Activated gamma-delta T cell (primary cell): ENCODE data around the gene RNF11.

ENCODE experiments used
- DNase-seq: peaks from one replicate; lab custom pipeline; 2025; lab: John Stamatoyannopoulos, UW

The RNF11 gene

GRCh38 chr1:51297401-51298321 lies 61.6 kb downstream of the RNF11 start:
- no peak for DNase-seq

GRCh38 chr1:51298322-51298705 lies 62.2 kb downstream of the RNF11 start:
- no peak for DNase-seq

DNA sequence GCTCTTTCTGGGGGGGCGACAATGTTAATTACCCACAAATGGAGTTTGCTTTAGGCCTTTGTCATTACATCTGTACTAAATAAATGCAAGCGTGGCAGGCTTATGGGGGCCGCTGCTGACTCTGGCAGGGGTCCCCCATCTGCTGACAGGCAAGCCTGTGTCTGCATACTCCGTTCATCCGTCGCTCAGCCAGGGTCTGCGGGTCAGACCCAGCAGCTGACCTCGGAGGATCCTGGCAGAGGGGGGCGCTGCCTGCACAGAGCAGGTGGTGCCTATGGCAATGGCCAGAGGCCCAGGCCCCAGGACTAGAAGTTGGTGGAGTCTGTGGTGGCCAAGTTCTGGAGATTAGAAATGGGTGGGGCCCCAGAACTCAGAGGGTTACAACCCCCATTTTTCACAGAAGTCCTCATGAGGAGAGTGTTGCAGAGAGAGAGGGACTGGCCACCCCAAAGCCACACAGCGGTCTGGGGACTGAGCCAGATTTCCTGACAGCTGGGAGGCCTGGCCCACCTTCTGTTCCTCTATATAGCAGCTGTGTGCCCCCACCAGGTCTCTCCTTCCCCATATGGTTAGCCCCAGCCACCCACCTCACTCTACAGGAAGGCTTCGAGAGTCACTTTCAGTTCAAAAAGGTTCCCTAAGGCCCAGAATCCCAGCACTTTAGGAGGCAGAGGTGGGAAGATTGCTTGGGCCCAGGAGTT lies 63.3 kb downstream of the RNF11 start:
- DNase-seq: no peak

GRCh38 chr1:51299981-51300670 lies 64.1 kb downstream of the RNF11 start:
- no peak for DNase-seq

DNA sequence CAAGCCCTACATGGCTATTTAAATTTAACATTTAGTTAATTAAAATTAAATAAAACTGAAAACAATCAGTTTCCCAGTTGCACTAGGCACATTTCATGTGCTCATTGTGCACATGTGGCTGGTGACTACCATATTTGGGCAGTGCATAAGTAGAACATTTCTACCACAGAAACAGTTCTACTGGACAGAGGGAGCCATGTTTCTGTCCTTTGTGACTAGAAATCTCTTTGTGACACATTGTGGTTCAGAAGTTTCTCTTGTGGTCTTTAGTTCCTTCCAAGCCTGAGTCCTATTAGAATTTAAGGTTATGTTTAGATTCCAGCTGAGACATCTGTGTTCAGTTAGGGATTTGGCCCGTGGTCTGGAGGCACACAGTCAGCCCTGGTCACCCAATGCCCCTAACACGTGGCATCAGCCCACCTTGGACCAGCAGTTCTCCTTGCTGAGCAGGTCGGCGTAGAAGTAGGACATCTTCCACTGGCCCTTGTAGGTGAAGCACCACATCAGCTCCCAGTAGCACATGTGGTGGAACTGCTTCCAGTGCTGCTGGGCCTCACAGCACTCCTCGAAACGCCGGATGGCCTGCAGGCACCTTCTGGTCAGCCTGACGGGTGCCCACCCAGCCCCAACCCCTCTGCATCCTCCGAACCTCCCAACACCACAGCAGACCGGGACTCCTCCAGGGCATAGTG lies 65.2 kb downstream of the RNF11 start:
- DNase-seq: no peak

DNA sequence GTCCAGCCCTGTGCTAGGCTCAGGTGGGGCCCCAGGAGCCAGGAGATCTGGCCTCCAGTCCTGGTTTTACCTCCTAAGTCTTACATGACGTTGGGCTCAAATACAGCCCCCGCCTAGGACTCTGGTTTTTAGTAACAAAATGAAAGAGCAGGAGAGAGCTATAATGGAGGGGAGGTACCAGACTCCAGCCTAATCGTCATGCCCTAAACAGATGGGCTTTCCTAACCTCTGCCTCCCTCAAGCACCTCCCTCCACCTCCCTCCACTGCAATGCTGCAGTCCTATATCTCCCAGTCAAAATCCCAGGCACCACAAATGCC lies 65.7 kb downstream of the RNF11 start:
- no peak for DNase-seq

DNA sequence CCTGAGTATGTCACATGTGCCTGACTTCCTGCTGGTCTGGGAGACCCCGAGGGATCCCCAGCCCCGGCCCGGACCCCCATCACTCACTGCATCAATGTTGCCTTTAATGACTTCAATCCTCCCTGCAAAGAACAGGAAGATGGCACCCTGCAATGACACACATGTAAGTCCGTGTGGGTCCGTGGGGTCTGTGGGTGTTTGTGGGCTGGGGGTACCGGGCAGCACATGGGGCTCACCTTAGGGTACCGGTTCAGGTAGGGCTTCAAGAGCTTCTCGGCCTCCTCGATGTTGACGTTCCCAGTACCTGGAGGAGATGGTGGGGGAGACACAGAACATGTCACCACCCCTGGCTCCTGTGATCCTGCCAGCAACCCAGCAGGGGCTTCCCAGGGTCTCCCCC lies 66.2 kb downstream of the RNF11 start:
- no peak for DNase-seq

- no peak for DNase-seq
Measured at GRCh38 chr1:51302746-51303145, 66.7 kb downstream of the RNF11 start.

GRCh38 chr1:51303315-51303714 lies 67.2 kb downstream of the RNF11 start:
- DNase-seq: no peak

DNA sequence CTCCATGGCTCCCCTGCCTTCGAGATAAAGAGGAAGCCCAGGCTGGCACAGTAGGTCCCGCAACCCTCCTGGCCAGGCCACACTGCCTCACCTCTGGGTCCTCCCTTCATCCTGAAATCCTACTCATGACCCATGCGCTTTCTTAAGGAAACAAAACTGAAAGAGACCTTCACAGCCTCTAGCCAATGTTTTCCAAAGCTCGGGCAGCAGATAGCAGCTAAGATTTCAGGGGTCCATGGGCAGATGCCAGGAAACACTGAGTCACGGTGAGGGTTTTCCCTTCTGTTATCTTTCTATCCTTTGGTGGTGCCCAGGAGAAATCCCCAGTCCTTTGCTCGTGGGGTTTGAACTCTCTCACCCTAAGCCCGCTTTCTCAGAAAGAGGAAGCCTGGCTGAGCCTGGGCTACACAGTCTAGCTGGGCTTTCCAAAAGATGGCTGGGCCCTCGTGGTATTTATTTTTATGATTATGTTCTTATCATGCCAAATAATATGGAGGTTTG lies 67.7 kb downstream of the RNF11 start:
- no peak for DNase-seq

- no peak for DNase-seq
Measured at GRCh38 chr1:51304360-51304759, 68.3 kb downstream of the RNF11 start.

DNA sequence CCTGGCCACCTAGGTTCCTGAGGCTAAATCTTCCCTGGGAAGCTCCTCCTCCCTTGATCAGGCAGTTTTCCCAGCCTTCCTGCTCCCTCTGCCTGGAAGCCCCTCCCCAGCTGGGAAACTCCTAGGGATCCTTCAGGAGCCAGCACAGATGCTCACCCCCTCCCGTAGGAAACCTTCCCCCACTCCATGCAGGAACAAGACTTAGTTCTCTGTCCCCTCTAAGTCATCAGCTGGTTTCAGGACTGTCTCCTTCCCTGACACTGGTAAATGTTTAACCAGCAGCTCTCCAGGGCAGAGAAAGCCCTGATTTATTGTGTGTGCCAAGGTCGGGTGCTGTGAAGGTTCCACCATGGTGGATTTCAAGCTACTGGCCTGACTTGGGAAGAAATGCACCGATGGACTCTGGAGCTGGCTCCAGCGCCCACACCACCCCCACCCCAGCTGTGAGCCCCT lies 69.3 kb downstream of the RNF11 start:
- no peak for DNase-seq

DNA sequence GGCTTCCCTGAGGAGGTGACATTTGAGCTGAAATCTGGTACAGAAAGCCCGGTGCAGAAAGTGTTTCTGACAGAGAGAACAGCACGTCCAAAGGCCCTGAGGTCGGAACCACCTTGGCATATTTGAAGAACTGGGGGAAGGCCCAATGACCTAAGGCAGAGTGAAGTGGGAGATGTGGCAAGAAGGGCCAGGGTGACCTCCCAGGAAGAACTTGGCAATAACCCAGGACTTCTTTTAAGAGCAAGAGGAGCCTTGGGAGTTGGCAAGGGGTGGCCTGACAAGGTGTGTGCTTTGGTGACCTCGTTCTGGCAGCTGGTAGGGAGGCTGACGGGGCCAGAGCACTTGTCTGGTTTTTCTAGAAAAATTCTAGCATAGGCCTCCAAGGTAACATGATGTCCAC lies 70.9 kb downstream of the RNF11 start:
- DNase-seq: no peak

- no peak for DNase-seq
Measured at GRCh38 chr1:51308636-51309035, 72.6 kb downstream of the RNF11 start.

- no peak for DNase-seq
Measured at GRCh38 chr1:51309291-51309690, 73.2 kb downstream of the RNF11 start.

DNA sequence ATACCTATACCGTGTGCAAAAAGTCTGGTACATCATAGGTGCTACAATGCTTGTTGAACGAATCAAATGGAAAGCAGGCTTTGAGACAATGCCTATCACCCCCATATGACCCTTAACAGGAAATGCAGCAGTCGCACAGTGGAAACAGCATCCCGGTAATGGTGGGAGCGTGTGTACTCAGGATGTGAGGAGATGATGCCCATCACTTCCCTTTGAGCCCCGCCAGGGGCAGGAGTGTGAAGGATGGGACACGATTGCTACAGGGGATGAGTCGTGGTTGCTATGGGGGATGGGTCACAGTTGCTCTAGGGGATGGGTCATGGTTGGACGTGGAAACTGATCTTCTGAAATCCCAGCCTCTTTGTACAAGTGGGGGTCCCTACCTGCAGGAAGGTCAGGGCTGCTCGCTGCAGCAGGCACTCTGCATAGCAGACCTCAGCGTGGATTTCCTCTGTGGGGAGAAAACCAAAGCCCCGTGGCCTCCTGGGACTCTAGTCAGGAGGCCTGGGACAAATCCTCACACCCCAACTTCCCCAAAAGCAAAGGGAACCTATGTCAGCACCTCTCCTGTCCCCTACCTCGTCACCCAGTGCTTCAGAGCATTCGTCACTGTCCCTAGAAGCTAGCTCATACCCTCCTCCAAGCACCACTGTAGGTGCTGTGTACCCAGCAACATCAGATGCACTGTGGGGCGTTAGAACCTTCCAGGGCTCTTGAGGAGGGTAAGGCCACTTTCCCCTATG lies 75.0 kb downstream of the RNF11 start:
- DNase-seq: no peak

DNA sequence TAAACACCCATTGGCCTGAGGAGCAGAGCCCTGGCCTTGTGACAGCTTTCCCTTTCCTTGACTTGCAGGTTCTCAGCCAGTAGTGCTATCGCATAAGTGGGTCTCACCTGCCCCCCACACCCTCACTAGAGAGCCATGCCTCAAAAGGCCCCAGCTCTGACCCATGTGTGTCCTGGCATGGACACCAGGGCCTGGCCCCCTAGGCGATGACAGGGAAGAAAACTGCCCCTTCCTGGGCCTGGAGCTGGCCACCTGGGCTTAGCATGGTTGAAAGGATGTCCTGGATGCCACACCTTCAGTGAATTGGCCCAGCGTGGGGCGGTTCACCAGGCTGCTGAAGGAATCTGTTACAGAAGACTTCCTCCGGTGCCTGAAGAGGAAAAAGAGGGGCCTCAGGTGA lies 75.8 kb downstream of the RNF11 start:
- no peak for DNase-seq

- DNase-seq: no peak
Measured at GRCh38 chr1:51312718-51313117, 76.6 kb downstream of the RNF11 start.

GRCh38 chr1:51313268-51313852 lies 77.3 kb downstream of the RNF11 start:
- DNase-seq: no peak

- no peak for DNase-seq
Measured at GRCh38 chr1:51313961-51314777, 78.1 kb downstream of the RNF11 start.
